ENCODE results near the gene FCSK. TPM values are rescaled to one million over a fixed set of nuclear protein-coding genes. Genes with fewer than 3 reads are reported as not detected.

Gene FCSK
- total RNA-seq, 1 experiment from 2014 or later = 11.2 TPM

- H3K9me3 ChIP-seq (ENCODE audit: low read depth, low read length, poor library complexity, severe bottlenecking) = no peaks in the 10 kb centered on the region
- no peaks in the 10 kb centered on the region for H3K4me1 ChIP-seq (ENCODE audit: insufficient read depth, low read length, poor library complexity, severe bottlenecking)
- no peak overlapping the region for H3K27ac ChIP-seq (ENCODE audit: low read depth, low read length, poor library complexity, severe bottlenecking)
- intact Hi-C loops (cut with micrococcal nuclease; ENCODE audit: unreplicated experiment) = no loop called here
- BruUV-seq (replicated peaks) = no TSS peak
- ChIA-PET CTCF (no interaction called here), POLR2A (ENCODE audit: low non-redundant PET) (interaction anchor here (0.6 kb wide), 1 partner anchor 152 kb away, joined by 3 read pairs; no protein-coding TSS in a partner anchor)
- H3K27me3 ChIP-seq (replicated peaks; ENCODE audit: insufficient read depth, low read depth, low read length, poor library complexity) = no peaks in the 10 kb centered on the region
- no peak for TF ChIP-seq CTCF (conservative IDR thresholded peaks at IDR 0.05; ENCODE audit: low read depth, low read length)
- H3K36me3 ChIP-seq (ENCODE audit: insufficient read depth, low read length, poor library complexity, severe bottlenecking) = no peaks in the 10 kb centered on the region
- no peak overlapping the region for H3K4me3 ChIP-seq (ENCODE audit: low read depth, low read length, poor library complexity, severe bottlenecking)
- no peak for DNase-seq (ENCODE audit: low spot score)
Measured at GRCh38 chr16:70422543-70422942, 31.9 kb upstream of the FCSK start.

GRCh38 chr16:70427786-70428177, 26.6 kb upstream of the FCSK start:
- ChIA-PET POLR2A (ENCODE audit: low non-redundant PET) (no interaction called here), CTCF (no interaction called here)
- H3K4me3 ChIP-seq (ENCODE audit: low read depth, low read length, poor library complexity, severe bottlenecking) = no peak overlapping the region
- no peaks in the 10 kb centered on the region for H3K9me3 ChIP-seq (ENCODE audit: low read depth, low read length, poor library complexity, severe bottlenecking)
- H3K4me1 ChIP-seq (ENCODE audit: insufficient read depth, low read length, poor library complexity, severe bottlenecking) = peaks cover 35% of the 10 kb centered on the region
- H3K27ac ChIP-seq (ENCODE audit: low read depth, low read length, poor library complexity, severe bottlenecking) = peak overlapping the region; percentile 65
- H3K27me3 ChIP-seq (replicated peaks; ENCODE audit: insufficient read depth, low read depth, low read length, poor library complexity) = no peaks in the 10 kb centered on the region
- no peak for TF ChIP-seq CTCF (conservative IDR thresholded peaks at IDR 0.05; ENCODE audit: low read depth, low read length)
- TF ChIP-seq EZH2 (IDR thresholded peaks at IDR 0.05; ENCODE audit: borderline replicate concordance, low read depth, low read length, poor library complexity, severe bottlenecking) = no peak
- no peak for DNase-seq (ENCODE audit: low spot score)
- no TSS peak for BruUV-seq (replicated peaks)
- no peaks in the 10 kb centered on the region for H3K36me3 ChIP-seq (ENCODE audit: insufficient read depth, low read length, poor library complexity, severe bottlenecking)
- intact Hi-C loops (cut with micrococcal nuclease; ENCODE audit: unreplicated experiment) = no loop called here

GRCh38 chr16:70428178-70428998, 26.0 kb upstream of the FCSK start:
- DNase-seq (ENCODE audit: low spot score) = peak; percentile 24
- Histone ChIP-seq H3K36me3 (ENCODE audit: insufficient read depth, low read length, poor library complexity, severe bottlenecking) (no peaks in the 10 kb centered on the region), H3K27me3 (replicated peaks; ENCODE audit: insufficient read depth, low read depth, low read length, poor library complexity) (no peaks in the 10 kb centered on the region), H3K4me3 (ENCODE audit: low read depth, low read length, poor library complexity, severe bottlenecking) (no peak overlapping the region), H3K9me3 (ENCODE audit: low read depth, low read length, poor library complexity, severe bottlenecking) (no peaks in the 10 kb centered on the region), H3K4me1 (ENCODE audit: insufficient read depth, low read length, poor library complexity, severe bottlenecking) (peaks cover 41% of the 10 kb centered on the region), H3K27ac (ENCODE audit: low read depth, low read length, poor library complexity, severe bottlenecking) (peak overlapping the region; percentile 65)
- ChIA-PET CTCF (no interaction called here), POLR2A (ENCODE audit: low non-redundant PET) (no interaction called here)
- BruUV-seq (replicated peaks) = no TSS peak
- intact Hi-C loops (cut with micrococcal nuclease; ENCODE audit: unreplicated experiment) = no loop called here
- no peak for TF ChIP-seq EZH2 (IDR thresholded peaks at IDR 0.05; ENCODE audit: borderline replicate concordance, low read depth, low read length, poor library complexity, severe bottlenecking)
- TF ChIP-seq CTCF (conservative IDR thresholded peaks at IDR 0.05; ENCODE audit: low read depth, low read length) = no peak

Measured in A673 (cell line).